Ovary (tissue), 3 donors: ENCODE results near the gene KRT81.

Source experiments
- EP300 ChIP-seq: sonication (generic); formaldehyde crosslinking; IDR thresholded peaks from one replicate; pipeline ENCODE4 v1.6.1; 2017; ENCODE audit warnings: antibody characterized with exemption
- POLR2A ChIP-seq: fragments of 450-650 bp; IDR thresholded peaks from one replicate; pipeline ENCODE4 v1.6.1; 2017; ENCODE audit warnings: antibody characterized with exemption, mild to moderate bottlenecking, moderate library complexity
- TF ChIP-seq, protein P1 (sequence below), 3 donors: fragments of 450-650 bp in 2 of 3; fragments of 200-600 bp in 1 of 3; IDR thresholded peaks; one replicate each; pipeline versions ENCODE4 v1.5.1 to v1.8.0; 2016 to 2022; ENCODE audit warnings: antibody characterized with exemption in 3 of 3, mild to moderate bottlenecking in 1 of 3
- donor health status: DM: no; HTN: no; CAD: no.

DNA sequence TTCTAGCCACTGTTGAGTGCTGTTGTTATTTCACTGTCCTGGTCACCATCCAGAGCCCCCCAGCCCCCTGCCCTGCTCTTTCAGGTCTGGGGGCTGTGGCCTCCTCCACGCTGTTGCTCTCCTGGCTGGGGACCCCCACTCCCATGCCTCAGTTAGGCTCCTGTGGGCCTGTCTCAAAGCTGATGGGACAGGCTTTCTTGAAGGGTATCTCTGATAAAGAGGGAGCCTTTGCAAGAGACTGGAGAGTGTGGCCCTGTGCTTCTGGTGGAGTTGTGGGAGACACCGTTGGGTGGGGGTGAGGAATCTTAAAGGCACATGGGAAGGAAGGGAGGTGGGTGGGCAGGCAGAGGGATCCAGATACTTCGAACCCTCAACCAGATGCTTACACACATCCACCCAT is 29.0 kb downstream of the KRT81 start:
- TF ChIP-seq, protein P1, sequence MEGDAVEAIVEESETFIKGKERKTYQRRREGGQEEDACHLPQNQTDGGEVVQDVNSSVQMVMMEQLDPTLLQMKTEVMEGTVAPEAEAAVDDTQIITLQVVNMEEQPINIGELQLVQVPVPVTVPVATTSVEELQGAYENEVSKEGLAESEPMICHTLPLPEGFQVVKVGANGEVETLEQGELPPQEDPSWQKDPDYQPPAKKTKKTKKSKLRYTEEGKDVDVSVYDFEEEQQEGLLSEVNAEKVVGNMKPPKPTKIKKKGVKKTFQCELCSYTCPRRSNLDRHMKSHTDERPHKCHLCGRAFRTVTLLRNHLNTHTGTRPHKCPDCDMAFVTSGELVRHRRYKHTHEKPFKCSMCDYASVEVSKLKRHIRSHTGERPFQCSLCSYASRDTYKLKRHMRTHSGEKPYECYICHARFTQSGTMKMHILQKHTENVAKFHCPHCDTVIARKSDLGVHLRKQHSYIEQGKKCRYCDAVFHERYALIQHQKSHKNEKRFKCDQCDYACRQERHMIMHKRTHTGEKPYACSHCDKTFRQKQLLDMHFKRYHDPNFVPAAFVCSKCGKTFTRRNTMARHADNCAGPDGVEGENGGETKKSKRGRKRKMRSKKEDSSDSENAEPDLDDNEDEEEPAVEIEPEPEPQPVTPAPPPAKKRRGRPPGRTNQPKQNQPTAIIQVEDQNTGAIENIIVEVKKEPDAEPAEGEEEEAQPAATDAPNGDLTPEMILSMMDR (IDR thresholded peaks at IDR 0.05): no peak
- TF ChIP-seq POLR2A: no peak
- no peak for TF ChIP-seq EP300
